Gastroesophageal sphincter (tissue), 3 donors: ENCODE measurements around the gene SEMA4A.

Source experiments
- POLR2A ChIP-seq, 2 donors: fragments of 450-650 bp; IDR thresholded peaks; one replicate each; pipeline ENCODE4 v1.6.1; 2017; ENCODE audit warnings: antibody characterized with exemption in 2 of 2, mild to moderate bottlenecking in 2 of 2, moderate library complexity in 1 of 2
- POLR2AphosphoS5 ChIP-seq: sonication (generic); formaldehyde crosslinking; IDR thresholded peaks from one replicate; pipeline ENCODE4 v1.6.1; 2017; ENCODE audit warnings: antibody characterized with exemption
- TF ChIP-seq, protein P1 (sequence below), 4 experiments: fragments of 200-600 bp in 2 of 4; fragments of 450-650 bp in 2 of 4; sonication (generic) in 1 of 4; IDR thresholded peaks; one replicate each; pipeline ENCODE4 v1.5.1; 2017 to 2019; ENCODE audit warnings: antibody characterized with exemption in 4 of 4, mild to moderate bottlenecking in 2 of 4, moderate library complexity in 2 of 4

DNA sequence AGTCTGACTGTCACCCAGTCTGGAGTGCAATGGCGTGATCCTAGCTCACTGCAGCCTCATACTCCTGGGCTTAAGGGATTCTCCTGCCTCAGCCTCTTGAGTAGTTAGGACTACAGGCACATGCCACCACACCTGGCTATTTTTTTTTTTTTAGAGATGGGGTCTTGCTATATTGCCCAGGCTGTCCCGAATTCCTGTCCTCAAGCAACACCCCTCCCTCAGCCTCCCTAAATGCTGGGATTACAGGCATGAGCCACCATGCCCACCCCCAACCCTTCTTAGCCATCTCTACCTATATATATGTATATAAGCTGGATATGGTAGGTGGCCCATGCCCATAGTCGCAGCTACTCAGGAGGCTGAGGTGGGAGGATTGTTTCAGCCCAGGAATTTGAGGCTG lies 27.1 kb downstream of the SEMA4A start:
- TF ChIP-seq, protein P1, sequence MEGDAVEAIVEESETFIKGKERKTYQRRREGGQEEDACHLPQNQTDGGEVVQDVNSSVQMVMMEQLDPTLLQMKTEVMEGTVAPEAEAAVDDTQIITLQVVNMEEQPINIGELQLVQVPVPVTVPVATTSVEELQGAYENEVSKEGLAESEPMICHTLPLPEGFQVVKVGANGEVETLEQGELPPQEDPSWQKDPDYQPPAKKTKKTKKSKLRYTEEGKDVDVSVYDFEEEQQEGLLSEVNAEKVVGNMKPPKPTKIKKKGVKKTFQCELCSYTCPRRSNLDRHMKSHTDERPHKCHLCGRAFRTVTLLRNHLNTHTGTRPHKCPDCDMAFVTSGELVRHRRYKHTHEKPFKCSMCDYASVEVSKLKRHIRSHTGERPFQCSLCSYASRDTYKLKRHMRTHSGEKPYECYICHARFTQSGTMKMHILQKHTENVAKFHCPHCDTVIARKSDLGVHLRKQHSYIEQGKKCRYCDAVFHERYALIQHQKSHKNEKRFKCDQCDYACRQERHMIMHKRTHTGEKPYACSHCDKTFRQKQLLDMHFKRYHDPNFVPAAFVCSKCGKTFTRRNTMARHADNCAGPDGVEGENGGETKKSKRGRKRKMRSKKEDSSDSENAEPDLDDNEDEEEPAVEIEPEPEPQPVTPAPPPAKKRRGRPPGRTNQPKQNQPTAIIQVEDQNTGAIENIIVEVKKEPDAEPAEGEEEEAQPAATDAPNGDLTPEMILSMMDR (IDR thresholded peaks at IDR 0.05): no peak
- TF ChIP-seq POLR2A (IDR thresholded peaks at IDR 0.05) (no peak), POLR2AphosphoS5 (no peak)
